GM12891 (cell line): ENCODE data around the gene ASCL4.

ENCODE experiments used
- DNase-seq: peaks from one replicate; pipeline ENCODE4 v3.0.0; 2011; ENCODE audit warnings: low spot score; ENCODE audit not compliant: insufficient read length
- FAIRE-seq: peaks from 2 replicates; lab custom pipeline; 2011; peaks lifted over from hg19 to GRCh38; lab: Jason Lieb, UNC
- PAX5 ChIP-seq: IDR thresholded peaks from 2 replicates; pipeline ENCODE4 v1.6.1; 2011; ENCODE audit warnings: low read length, moderate library complexity, mild to moderate bottlenecking; ENCODE audit not compliant: insufficient read depth, severe bottlenecking
- POLR2A ChIP-seq: IDR thresholded peaks from 2 replicates; pipeline ENCODE4 v1.6.1; 2011; ENCODE audit warnings: low read depth, low read length, control low read depth
- POLR2AphosphoS5 ChIP-seq: IDR thresholded peaks from 2 replicates; pipeline ENCODE4 v1.6.1; 2011; ENCODE audit warnings: low read depth, low read length, control low read depth
- POU2F2 ChIP-seq: IDR thresholded peaks from 2 replicates; pipeline ENCODE4 v1.6.1; 2011; ENCODE audit warnings: low read depth, mild to moderate bottlenecking, control low read depth, low read length, moderate library complexity
- SPI1 ChIP-seq: IDR thresholded peaks from 2 replicates; pipeline ENCODE4 v1.6.1; 2011; ENCODE audit warnings: low read depth, low read length, control low read depth
- TAF1 ChIP-seq: IDR thresholded peaks from 2 replicates; pipeline ENCODE4 v1.6.1; 2011; ENCODE audit warnings: low read depth, low read length, control low read depth

The ASCL4 gene

DNA sequence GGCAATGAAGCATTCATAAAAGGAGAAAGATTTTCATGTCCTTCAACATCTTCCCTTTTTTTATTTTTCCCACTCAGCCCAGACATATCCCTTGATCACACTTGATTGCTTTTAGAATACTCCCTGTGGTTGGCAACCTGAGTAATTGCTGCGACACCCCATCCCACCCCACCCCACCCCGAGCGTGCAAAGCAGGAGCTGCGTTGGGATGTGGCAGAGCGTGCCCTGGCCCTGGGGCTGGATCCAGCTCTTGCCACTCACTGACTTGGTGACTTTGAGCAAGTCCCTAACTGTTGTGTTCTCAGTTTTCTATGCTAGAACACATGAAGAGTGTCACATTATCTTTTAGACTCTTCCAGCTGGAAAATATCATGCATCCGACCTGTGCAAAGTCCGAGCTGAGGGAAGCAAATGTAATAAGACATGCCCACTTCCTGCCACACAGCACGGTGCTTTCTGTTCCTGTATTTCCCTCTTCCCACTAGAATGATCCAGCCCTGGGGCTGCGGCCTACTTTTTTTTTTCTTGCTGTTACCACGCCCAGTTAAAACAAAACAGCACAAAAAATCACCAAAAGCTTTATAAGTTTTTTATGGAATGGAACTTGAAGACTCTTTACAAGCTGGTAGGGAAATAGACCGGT, 4.0 kb downstream of the ASCL4 start:
- DNase-seq (no peak), FAIRE-seq (no peak)
- TF ChIP-seq POLR2A (no peak), SPI1 (peak; percentile 29; the same call in 1 of the 2 replicates), PAX5 (no peak), POU2F2 (no peak)

GRCh38 chr12:107779077-107779831, 4.8 kb downstream of the ASCL4 start:
- FAIRE-seq (peak; percentile 79), DNase-seq (peak; percentile 30)
- no peak for TF ChIP-seq TAF1
- no peak for TF ChIP-seq POU2F2
- peak; percentile 95 for TF ChIP-seq SPI1

DNA sequence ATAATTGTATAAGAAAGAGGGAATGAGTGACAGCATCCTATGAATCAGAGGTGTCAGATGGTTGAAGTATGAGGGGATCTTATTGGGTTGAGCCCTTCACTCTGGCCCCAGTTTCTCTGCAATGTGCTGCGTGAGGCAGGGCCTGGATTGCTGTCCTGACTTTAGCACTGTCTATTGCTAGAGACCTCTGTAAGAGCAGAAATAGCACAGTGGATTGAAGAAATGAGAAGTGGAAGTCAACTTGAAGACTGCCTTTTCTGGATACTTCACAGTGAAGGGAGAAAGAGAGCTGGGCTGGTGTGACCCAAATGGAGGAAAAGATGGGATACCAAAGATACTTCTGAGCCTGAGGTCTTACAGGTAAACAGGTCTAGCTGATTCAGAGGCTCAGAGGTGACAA, 5.8 kb downstream of the ASCL4 start:
- FAIRE-seq (peak; percentile 73), DNase-seq (no peak)
- TF ChIP-seq TAF1 = no peak
- no peak for TF ChIP-seq POLR2A
- TF ChIP-seq POU2F2 = no peak
- peak; percentile 31; the same call in 1 of the 2 replicates for TF ChIP-seq SPI1
- TF ChIP-seq POLR2AphosphoS5 = no peak
- TF ChIP-seq PAX5 = no peak

GRCh38 chr12:107782067-107782466, 7.6 kb downstream of the ASCL4 start:
- DNase-seq (no peak), FAIRE-seq (no peak)
- TF ChIP-seq TAF1 (no peak), POU2F2 (no peak), PAX5 (no peak), POLR2A (no peak), POLR2AphosphoS5 (no peak), SPI1 (no peak)

DNA sequence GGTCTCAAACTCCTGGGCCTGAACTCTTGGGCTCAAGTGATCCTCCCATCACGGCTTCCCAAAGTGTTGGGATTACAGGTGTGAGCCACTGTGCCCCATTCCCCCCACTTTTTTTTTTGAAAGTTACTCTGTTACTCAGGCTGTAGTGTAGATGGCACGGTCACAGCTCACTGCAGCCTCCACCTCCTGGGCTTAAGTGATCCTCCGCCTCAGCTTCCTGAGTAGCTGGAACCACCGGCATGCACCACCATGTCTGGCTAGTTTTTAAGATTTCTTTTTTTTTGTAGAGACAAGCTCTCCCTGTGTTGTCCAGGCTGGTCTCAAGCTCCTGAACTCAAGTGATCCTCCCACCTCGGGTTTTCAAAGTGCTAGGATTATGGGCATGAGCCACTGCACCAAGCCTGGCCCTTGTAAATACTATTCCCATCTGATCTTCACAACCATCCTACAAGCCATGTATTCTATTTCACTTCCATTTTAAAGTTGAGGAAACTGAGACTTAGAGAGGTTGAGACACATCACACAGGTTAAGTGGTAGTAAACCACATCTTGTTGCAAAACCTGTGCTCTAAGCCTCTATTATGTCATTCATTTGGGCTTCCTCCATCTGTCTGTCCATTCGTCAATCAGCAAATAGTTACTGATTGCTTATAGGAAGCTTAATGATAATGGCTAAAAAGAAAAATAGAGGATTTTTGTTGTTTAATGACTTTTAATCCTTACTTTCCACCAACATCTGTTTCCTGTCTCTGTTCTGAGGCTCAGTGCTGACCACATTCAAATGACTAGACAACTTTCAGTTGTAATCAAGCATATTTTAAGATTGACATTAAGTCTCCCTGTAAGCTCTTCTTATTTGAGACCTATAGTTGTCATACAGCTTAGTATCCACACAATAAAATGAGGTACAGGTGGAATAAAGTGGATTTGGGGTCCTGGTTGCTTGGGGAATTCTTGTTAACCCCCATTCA, 9.2 kb downstream of the ASCL4 start:
- TF ChIP-seq POU2F2 (no peak), SPI1 (no peak), TAF1 (no peak), POLR2A (no peak), PAX5 (no peak), POLR2AphosphoS5 (no peak)
- peak; percentile 84 for FAIRE-seq
- no peak for DNase-seq

DNA sequence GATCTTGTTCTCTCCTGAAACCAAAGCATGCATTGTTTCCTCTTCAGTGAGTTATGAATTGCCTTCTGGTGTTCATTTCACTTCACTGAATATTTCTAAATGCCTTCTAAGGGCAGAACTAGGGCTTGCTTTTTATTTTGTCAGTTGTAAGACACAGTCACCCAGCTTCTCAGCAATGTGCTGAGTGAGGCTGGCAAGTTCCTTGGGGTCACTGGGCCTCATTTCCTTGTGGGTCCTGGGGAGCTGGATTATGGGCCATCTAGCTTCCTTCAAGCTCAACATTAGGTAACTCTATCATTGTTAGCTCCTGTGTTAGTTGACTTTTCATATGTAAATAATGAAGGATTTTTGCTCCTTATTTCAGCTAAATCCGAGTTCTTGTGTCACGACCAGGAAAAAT, 13.8 kb downstream of the ASCL4 start:
- FAIRE-seq (no peak), DNase-seq (no peak)

DNA sequence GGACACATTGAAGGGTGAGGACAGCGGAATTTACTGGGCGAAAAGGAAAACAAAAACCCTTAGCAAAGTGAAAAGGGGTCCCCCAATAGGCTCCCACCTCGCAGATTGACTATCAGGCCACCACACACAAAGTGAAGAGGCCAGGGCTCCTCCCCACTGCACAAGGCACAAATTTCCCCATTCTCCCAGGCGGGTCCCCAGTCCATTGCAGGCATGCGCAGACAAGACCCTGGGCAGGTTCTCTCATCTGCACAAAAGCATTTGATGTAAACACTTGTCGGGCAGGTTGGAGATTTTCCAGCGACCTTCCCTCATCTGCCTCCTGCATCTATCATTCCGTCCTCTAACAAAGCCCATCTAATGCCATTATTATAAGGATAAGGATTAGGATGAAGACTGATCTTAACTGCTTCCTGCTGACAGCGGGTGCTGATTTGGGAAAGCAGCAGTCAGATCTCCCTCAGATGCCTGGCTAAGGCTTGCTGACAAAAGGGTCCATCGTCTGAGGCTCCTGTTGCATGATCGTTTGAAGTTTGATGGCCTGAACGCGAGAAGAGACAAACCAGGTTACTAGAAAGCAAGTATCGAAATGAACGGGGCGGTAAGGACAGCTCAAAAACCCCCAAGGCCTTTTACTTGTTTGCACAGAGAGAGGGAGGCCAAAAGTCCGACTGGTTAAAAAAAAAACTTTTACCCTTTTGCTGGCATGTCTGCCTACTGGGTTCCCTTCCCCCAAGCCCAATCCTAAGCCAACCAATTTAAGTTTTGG, 14.4 kb downstream of the ASCL4 start:
- FAIRE-seq (no peak), DNase-seq (no peak)
- TF ChIP-seq PAX5 (no peak), POLR2A (no peak), POU2F2 (no peak), TAF1 (no peak), SPI1 (no peak), POLR2AphosphoS5 (no peak)

More for the DNA sequence above, 13.8 kb downstream of the ASCL4 start:
- no peak for TF ChIP-seq TAF1
- TF ChIP-seq POLR2A = no peak
- no peak for TF ChIP-seq PAX5
- no peak for TF ChIP-seq POU2F2
- no peak for TF ChIP-seq POLR2AphosphoS5
- no peak for TF ChIP-seq SPI1

DNA sequence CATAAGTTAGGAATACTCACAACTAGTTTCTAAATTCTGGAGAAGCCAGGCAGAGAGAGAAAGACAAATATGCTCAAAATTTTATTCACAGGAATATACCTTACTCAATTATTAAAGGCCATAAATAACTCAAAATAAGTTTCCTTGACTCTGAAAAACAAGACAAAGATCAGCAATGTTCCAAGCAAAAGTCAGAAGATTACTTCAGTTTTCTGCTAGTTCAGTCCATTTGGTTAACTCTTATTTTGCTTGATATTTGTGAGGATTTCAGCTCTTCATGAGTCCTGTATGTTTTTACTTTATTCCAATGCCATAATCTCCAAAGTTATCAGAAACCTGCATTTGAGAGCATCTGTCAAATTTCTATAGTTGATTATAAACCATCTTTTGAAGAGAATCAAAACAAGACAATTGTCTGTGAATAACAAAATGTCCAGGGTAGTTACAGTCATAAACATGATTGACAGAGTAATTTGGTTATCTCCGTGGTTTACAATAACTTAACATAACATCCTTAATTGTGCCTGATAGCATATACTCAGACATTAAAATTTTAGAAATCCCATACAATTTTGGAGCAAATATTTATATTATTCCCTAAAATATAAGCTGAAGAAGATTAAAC, 17.1 kb downstream of the ASCL4 start:
- no peak for TF ChIP-seq POLR2AphosphoS5
- TF ChIP-seq TAF1 = no peak
- TF ChIP-seq SPI1 = no peak
- no peak for TF ChIP-seq PAX5
- TF ChIP-seq POLR2A = no peak
- no peak for TF ChIP-seq POU2F2
- FAIRE-seq = no peak
- DNase-seq = no peak
